Inflammatory macrophage treated with lipopolysaccharide for 4 hours (primary cell): Measurements from ENCODE around the gene VWA2.

Source experiments
- DNase-seq: peaks from one replicate; pipeline ENCODE4 v3.0.0-alpha.2; 2020

The VWA2 gene

DNA sequence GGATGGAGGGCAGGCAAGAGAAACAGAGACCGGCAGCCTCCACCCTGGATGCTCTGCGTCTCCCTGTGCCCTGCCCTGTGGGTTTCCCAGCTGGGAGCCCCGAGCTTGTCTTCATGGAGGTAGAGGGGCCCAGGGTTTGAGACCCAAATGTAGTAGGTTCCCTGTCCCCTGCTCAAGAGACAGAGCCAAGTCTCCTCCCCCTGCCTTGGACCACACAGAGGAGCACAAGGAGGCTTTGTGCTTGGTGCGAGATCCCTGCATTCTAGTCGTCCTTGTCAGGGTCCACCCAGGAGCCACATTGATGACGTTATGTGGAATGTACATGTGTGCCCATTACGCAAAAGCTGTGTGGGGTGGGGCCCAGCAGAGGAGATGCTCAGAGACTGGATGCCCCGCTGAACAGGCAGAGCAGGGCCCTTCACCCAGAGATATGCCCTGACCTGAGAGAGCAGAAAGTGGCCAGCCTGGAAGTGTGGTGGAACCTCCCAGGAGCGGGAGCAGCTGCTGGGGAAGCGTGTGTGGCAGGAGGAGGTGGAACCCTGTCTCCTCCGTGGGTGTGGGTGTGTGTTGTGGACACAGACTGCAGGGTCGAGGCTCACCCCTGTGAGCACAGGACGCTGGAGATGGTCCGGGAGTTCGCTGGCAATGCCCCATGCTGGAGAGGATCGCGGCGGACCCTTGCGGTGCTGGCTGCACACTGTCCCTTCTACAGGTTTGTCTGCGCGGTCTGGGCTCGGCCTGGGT, 39.3 kb downstream of the VWA2 start:
- no peak for DNase-seq

DNA sequence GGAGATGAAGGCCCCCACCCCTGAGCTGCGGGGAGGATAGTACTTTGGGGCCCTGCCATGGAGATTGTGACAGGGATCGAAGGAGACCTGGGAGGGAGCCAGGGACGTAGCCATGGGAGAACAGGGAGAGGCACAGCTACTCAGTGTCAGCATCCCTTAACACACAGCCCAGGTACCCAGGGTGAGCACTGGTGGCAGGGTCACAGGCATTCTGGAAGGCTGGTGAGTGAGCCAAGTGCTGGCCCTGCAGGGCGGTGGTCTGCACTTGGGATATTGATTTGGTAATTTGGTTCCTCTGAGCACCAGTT, 39.8 kb downstream of the VWA2 start:
- no peak for DNase-seq

GRCh38 chr10:114279289-114279688, 40.2 kb downstream of the VWA2 start:
- DNase-seq, result no peak

- DNase-seq, result no peak
These were observed 41.0 kb downstream of the VWA2 start for GRCh38 chr10:114279901-114280644.

- DNase-seq, result no peak
These were observed 42.0 kb downstream of the VWA2 start for GRCh38 chr10:114281006-114281405.

DNA sequence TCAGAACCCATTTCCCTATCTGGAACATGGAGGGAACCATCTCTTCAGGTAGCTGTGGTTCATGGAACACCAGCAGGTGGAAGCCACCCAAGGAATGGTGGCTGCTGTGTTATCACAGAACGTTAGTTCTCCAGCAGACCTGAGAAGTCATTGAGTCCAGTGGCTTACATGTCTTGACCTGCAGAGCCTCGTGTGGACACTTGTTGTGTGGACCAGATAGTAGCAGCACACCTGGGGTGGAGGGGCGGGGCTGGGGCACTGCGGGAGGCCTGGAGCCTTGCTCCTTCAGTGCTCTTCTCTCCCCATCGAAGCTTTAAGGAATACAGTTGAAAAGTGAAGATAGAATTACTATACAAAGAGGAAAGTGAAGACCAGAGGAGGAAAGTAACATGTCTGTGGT, 42.4 kb downstream of the VWA2 start:
- DNase-seq, result no peak

DNA sequence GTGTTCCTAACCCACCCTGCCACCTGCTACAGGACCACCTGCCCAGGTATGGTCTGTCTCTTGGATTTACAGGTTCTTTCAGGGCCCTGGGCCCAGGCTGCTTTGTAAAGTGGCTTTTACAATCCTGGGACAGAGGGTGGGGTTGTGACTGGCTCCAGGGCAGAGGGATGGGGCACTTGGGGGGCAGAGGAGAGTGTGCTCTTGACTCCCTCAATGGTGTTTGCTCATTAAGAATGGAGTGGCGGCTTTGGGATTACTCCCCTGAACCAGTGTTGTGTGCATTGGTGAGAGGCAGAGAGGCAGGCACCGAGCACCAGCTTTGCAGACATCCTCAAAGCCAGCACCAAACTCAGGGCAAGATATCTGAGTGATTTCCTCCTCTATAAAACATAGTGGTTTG, 43.5 kb downstream of the VWA2 start:
- DNase-seq, result no peak

GRCh38 chr10:114283091-114283490, 44.0 kb downstream of the VWA2 start:
- no peak for DNase-seq

GRCh38 chr10:114283535-114284234, 44.6 kb downstream of the VWA2 start:
- DNase-seq, result no peak

DNA sequence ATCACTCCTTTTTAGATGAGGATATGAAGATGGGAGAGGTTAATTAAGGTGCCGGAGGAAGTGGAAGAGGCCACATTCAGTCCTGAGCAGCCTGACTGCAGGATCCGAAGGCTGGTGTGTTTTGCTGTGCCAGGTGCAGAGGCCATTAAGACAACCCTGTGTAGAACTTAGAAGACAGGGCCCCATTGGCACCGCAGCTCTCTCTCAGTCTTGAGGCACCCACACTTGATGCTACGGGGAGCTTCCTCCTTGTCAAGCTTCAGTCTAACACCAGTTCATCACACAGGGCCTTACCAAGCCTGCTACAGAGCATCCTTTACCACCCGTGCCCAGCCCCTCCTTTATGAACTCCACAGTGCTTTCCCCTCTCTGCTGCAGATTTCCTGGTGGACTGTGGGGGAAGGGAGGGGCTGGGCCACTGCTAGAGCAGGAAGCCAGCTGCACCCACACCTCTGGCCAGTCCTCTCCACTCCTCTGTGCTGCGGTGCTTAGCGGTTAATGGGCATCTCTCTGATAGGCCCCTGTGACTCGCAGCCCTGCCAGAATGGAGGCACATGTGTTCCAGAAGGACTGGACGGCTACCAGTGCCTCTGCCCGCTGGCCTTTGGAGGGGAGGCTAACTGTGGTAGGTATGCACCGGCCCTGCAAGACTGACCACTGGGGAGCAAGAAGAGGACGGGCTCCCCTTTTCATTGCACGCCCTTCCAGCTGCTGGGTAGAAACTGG, 45.5 kb downstream of the VWA2 start:
- no peak for DNase-seq

DNA sequence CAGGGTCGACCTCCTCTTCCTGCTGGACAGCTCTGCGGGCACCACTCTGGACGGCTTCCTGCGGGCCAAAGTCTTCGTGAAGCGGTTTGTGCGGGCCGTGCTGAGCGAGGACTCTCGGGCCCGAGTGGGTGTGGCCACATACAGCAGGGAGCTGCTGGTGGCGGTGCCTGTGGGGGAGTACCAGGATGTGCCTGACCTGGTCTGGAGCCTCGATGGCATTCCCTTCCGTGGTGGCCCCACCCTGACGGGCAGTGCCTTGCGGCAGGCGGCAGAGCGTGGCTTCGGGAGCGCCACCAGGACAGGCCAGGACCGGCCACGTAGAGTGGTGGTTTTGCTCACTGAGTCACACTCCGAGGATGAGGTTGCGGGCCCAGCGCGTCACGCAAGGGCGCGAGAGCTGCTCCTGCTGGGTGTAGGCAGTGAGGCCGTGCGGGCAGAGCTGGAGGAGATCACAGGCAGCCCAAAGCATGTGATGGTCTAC, 46.9 kb downstream of the VWA2 start:
- DNase-seq, result no peak

GRCh38 chr10:114286921-114287320, 47.9 kb downstream of the VWA2 start:
- no peak for DNase-seq

GRCh38 chr10:114288424-114289095, 49.5 kb downstream of the VWA2 start:
- DNase-seq, result no peak

DNA sequence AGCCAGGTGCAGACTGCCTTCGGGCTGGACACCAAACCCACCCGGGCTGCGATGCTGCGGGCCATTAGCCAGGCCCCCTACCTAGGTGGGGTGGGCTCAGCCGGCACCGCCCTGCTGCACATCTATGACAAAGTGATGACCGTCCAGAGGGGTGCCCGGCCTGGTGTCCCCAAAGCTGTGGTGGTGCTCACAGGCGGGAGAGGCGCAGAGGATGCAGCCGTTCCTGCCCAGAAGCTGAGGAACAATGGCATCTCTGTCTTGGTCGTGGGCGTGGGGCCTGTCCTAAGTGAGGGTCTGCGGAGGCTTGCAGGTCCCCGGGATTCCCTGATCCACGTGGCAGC, 50.0 kb downstream of the VWA2 start:
- no peak for DNase-seq

DNA sequence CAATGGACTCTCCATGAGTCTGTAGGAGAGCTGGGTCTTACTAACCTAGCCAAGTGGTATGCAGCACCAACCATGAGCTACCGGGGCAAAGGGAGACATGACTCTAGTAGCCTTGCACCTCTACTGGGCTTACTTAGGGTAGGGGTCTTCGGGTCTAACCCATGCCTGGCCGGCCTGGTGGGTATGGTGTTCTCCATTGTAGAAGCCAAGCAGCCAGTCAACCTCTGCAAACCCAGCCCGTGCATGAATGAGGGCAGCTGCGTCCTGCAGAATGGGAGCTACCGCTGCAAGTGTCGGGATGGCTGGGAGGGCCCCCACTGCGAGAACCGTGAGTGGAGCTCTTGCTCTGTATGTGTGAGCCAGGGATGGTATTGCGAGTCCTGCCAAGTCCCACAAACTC, 51.0 kb downstream of the VWA2 start:
- DNase-seq, result no peak

DNA sequence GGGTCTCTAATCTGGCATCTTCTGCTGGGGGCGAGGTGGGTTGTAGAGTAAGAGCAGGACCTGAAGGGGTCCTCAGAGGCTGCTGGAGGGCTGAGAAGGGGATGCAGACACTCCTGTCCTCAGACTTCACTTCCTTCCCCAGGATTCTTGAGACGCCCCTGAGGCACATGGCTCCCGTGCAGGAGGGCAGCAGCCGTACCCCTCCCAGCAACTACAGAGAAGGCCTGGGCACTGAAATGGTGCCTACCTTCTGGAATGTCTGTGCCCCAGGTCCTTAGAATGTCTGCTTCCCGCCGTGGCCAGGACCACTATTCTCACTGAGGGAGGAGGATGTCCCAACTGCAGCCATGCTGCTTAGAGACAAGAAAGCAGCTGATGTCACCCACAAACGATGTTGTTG, 52.0 kb downstream of the VWA2 start:
- DNase-seq, result no peak

DNA sequence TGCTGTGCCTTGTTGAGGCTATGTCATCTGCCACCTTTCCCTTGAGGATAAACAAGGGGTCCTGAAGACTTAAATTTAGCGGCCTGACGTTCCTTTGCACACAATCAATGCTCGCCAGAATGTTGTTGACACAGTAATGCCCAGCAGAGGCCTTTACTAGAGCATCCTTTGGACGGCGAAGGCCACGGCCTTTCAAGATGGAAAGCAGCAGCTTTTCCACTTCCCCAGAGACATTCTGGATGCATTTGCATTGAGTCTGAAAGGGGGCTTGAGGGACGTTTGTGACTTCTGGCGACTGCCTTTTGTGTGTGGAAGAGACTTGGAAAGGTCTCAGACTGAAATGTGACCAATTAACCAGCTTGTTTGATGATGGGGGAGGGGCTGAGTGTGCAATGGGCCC, 52.5 kb downstream of the VWA2 start:
- DNase-seq, result no peak

- DNase-seq, result no peak
These were observed 54.0 kb downstream of the VWA2 start for GRCh38 chr10:114293075-114293474.

GRCh38 chr10:114294549-114294948, 55.5 kb downstream of the VWA2 start:
- DNase-seq, result no peak

DNA sequence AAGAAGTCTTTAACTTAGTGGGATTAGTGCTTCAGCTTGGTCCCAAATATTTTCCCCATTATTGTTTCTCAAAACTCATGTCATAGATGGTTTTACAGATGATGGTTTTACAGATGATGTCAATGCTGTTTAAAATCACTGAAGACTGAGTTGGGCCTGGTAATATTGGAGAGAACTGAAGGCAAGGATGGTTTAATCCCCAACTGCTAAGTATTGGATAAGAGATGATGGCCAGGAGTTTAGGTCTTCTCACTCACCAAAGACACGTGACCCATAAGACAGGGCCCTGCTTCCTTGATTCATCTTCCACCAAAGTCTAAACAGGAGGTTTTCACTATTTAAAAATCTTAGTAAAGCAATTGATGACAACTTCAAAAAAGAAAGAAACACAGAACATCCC, 56.3 kb downstream of the VWA2 start:
- no peak for DNase-seq

GRCh38 chr10:114297136-114297705, 58.2 kb downstream of the VWA2 start:
- no peak for DNase-seq

- no peak for DNase-seq
These were observed 61.1 kb downstream of the VWA2 start for GRCh38 chr10:114300036-114300645.
